ENCODE measurements around the gene DDTL.
"Not testable (repeated sequence)": the region's sequence is repeated elsewhere in the genome, so short reads cannot be mapped to it uniquely, and the experiment has no call there.

DNA sequence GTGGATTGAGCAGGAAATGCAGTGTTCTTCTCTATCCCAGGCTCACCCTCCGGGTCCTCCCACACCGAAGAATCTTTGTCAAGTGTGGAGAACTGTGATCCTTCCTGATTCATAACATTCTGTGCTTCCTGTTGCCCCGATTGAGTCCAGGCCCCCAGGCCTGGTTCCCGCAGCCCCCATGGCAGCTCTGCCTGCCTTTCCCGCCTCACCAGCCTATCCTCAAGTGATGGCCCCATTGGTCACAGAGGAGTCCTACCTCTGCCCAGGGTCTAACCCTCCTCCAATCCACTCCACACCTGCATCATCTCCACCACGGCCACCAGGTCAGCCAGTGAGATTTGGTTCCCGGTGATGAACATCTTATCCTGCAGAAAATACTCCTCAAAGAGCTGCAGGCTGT is 33.1 kb downstream of the DDTL start:
- not testable (repeated sequence) for TF ChIP-seq TARDBP, FOXK2 (IDR thresholded peaks at IDR 0.05)
